Dedifferentiated amniotic fluid mesenchymal stem cell (primary cell): Measurements from ENCODE around the gene P4HB.

Source experiments
- DNase-seq: peaks from one replicate; pipeline ENCODE4 v3.0.0-alpha.2; 2016; ENCODE audit errors: extremely low spot score

Gene P4HB

DNA sequence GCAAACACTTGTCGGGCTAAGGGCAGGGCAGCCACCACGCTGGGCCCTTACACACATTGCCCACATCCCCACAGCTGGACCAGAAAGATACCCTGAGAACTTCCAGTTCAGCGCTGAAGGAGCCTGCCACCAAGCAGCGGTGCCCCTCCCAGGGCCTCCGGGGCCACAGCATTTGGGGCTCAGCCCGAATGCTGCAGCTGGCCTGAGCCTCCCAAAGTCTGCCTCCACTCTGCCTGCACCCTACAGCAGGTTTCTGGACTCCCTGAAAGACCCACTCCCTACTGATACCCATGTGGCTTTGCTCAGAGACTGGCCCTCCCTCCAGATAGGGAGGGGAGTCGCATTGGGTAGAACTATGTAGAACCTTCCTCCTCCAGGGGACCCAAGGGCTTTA, 28.8 kb downstream of the P4HB start:
- DNase-seq: no peak

DNA sequence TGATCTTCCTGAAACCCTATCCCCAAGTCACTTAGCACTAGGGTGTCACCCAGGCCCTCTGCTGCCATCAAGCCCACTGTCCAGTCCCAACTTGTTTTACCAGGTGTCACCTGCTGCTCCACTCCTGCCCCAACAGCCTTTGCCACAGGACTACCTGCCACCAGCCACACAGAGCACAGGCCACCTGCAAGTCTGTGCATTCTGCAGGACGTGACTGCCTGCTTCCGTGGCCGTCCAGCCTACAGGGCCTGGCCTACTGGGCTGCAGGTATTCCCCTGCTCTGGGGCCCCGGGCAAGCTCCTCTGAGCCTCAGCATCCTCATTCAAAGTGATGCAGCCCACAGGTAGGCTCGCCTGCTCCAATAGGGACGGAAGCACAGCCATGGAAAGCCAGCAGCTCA, 30.5 kb downstream of the P4HB start:
- no peak for DNase-seq

DNA sequence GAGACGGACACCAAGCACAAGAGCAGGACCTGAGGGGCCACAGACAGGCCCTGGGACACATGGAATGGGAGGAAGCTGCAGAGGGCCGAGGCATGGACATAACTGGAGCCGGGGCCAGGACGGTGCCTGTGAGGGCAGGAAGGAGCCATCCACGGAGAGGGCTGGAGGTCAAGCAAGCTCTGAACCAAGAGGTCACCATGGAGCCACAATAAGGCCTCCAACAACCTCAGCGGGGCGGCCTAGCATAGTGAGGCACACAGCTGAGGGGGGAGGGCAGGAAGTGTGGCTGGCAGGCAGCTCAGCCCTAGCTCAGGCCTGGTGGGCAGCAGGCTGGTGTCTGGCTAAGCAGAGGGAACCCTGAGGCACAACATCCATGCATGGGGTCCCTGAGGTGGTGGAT, 31.7 kb downstream of the P4HB start:
- no peak for DNase-seq

DNA sequence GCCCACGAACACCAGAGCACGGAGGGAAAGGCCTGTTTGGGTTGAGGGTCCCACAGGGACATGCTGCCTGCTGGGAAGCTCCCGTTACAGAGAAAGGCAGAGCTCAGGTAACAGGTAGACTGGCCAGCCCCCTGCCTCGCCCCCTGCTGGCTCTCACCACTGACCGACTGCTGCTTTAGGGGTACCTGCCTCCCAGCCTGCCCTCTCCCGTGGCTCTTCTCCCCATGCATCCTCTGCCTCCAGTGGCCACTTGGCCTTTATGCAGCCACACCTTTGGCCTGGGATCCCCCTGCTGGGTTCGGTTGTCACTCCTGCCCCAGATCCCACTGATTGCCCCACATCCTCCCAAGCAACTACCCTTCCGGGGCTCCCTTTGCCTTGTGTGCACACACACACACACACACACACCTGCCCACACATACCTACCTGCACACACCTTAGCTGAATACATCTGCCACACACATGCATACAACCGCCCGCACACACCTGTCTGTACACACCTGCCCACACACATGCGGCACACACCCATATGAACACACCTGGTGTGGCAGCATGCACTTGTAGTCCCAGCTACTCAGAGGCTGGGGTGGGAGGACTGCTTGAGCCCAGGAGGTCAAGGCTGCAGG, 34.4 kb downstream of the P4HB start:
- no peak for DNase-seq

DNA sequence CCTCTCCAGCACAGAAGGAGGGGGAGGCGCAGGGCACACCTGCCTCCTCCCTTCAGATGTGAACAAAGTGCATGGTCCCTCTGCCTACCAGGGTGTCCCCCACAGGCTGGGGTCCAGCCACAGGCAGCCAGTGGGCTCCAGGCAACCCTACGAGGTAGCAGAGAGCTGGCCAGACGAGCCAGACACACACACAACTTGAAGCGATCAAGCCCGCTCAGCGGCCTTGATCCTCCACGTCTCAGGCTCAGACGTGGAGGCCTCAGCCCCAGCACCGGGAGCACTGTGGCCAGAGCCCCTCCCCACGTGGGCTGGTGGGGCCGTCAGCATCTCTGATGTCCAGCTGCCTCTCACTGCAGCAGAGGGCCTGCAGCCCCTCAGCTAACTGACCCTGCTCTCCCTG, 35.7 kb downstream of the P4HB start:
- DNase-seq: no peak

DNA sequence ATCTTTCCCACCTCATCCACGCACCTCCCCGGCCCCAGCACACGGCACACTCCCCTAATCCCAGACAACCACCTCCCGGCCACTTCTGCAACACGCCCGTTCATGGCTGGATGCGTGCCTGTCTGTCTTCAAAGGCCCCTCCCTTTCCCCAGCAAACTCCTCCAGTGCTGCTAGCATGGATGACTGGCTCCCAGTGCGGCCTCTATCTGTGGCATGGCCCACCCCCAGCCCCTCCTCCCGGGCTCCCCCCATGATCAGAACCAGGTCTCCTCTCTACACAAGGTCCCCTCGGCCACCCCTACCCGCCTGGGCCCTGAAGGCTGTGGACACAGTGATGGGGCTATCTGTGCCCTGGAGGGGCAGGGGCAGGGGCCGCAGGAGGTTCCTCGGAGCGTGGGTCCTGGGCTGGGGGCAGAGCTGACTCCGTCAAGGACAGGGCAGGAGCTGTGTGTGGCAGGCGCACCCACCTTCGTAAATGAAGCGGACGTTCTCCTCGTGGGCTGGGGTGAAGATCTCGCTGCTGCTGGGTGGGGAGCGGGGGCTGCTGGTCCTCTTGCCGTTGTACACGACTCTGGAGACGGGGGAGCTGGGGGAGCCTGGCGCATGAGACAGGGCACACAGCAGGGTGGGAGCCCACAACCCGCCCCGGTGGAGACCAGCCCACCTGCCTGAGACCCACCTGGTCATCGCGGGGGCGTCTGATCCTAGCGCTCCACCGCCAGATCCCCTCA, 36.4 kb downstream of the P4HB start:
- no peak for DNase-seq

DNA sequence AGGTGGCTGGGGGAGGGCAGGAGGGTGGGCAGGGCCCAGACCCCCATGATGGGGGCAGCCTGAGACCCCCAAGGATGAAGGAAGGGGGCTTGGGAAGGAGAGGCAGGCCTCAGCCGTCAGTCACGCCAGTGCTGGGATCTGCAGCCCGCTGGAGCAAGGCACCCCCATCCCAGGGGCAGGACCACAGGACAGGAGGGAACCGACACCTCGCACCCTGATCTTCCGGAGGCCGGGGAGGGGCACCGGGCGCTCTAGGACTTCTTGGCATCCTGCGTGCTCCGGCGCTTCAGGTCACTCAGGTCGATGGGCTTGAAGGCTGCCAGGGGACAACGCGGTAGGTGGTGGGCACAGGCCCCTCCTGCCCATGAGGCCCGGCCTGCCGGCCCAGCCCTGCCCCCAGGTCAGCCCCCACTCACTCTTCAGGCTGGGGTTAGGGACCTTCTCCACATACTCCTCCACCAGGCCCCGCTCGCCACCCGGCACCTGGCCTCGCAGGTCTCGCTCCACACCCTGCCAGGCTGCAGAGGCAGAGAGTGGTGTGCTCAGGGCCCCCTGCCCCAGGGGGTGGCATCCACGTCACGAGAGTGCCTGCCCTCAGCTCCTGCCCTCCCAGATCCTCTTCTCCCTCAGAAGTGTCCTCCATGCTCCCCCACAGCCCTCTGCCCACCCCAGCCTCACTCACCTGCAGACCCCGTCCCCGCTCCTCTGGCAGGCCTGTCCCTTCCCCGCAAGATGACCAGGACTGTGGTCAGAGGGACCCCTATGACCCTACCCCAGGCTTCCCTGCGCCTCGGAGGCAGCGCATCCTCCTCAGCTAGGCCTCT, 37.1 kb downstream of the P4HB start:
- no peak for DNase-seq

DNA sequence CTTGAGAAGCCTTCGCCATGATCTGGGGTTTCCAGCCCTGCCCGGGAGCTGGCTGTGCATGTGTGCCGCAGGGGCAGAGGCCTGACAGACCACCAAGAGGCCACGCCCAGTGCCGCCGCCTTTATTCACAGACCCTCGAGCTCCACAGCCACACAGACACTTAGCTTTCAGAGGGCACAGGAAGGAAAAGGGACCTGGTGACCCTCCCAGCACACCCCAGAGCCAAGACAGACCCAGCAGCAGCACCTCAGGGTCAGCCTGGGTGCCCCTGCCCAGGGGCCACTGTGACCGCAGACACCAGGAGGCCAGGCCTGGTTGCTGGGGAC, 38.1 kb downstream of the P4HB start:
- DNase-seq: no peak

DNA sequence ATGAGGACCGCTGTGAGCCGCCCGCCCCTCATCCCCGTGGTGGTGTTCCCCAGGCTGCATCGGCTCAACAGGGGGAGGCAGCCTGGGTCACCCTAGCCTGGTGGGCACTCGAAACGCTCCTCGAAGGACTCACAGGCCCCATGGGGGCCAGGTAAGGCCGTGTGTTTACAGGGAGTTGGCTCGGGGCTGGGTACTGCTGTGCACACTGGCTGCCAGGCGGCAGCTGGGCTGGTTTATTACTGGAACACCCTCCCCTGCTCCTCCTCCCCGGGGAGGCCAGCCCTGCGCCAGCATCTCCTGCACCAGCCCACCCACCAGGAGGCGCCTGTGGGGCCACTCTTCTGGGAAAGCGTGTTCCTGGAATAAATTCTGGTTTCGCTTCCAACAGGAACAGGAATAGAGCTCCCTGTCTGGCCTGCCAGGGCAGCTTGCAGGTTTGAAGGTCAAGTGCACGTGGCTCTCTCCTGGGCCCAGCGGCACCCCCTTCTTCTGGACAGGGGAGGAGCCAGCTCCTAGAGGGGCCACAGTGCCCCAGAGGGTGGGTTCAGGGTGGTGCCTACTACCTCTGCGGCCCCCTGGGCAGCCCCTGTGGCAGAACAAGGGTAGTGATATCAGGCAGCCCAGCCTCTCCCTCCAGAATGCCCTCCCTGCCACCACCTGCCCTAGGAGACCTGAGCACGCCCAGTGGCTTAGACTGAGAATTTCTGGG, 38.6 kb downstream of the P4HB start:
- no peak for DNase-seq

DNA sequence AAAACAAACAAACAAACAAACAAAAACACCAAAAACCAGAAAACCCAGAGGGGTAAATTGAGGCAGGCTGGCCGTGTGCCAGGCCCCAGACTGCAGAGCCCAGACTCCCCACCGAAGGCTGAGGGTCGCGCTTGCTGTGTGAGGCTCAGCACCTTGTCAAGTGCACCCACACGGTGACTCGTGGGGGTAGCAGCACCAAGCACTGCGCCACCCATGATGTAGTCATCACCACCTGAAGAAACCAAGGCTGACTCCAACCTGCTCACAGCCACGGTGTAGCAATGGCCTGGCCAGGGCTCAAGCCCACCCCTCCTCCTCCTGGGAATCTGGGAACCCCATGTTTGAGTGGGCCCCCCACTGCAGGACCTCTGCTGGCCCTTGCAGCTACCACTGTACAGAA, 39.2 kb downstream of the P4HB start:
- DNase-seq: no peak

DNA sequence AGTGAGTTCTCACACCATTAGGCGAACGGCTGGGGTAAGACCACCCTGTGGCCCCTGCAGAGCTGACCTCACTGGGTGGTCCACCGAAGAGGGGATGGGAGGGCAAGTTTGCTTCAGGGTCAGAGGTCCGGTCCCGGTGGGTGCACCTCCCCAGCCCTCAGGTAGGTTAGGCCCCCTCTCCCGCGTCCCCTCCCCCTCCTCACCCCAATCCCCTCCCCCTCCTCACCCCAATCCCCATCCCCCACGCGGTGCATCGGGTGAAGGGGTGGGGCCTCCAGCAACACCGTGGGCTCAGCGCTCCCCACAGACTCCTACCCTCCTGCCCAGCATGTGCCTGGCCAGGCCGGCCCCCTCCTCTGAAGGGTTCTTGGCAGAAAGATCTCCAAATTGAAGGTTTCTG, 40.6 kb downstream of the P4HB start:
- DNase-seq: no peak

DNA sequence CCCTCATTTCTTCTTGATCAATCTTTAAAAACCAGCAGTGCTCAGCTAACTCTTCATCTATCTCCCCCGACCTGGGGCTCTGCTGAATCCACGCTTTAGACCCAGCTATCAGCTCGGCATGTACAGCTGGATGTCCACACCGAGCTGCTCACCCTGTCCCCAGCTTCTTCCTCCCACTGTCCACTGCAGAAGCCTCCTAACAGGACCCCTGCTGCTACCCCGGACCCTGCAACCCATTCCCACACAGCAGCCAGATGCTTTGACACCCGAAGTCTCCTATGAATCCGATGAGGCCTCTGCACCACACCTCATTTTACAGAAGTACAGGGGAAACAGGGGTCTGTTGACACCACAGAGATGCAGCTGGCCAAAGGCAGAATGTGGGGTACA, 42.6 kb downstream of the P4HB start:
- DNase-seq: no peak

DNA sequence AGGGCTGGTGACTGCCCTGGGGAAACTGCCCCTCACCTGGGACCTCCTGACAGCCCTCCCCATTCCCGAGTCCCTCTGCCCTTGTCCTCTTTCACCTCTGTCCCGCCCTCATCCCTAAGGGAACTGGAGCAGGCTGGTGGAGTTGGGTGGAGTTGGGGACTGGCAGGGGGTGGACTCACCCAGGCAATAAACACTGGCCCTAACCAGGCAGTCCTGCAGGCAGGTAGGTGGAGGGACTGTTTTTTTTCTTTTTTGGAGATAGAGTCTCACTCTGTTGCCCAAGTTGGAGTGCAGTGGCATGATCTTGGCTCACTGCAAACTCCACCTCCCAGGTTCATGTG, 44.7 kb downstream of the P4HB start:
- DNase-seq: no peak

DNA sequence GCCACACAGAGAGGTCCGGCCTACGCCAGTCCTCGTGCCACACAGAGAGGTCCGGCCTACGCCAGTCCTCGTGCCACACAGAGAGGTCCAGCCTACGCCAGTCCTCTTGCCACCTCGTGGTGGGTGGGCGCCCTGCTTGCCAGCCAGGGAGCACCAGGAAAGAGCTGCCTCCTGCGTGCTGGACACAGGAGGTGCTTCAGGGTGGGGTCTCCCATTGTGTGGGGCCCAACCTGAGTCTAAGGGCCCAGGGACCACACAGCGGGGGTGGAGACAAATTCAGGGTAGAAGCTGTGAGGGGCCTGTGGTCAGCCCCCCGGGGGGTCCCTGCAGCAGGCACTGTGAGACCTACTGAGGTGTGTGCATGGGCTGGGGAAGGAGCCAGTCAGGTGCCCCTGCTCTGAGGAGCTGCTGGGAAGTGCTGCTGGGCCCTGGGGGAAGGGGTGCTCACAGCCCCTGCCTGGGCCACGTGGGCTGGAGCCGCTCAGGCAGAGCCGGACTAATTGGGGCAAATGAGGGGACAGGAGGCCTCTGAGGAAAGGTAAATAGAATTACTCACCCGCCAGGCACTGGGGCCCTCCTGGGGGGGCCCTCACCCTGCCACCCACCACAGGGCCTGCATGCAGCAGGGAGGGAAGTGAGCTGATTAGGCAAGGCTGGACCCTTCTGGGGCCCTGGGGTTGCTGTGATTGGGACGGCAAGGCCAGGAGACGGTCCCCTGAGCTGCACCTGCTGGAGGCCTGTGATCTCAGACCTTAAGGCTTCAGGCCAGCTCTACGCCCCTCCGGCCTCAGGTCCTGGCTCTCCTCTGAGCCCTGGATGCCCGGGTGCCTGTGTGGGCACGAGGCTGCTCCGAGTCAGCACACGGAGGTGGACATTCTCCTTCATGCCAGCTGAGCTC, 45.3 kb downstream of the P4HB start:
- no peak for DNase-seq

DNA sequence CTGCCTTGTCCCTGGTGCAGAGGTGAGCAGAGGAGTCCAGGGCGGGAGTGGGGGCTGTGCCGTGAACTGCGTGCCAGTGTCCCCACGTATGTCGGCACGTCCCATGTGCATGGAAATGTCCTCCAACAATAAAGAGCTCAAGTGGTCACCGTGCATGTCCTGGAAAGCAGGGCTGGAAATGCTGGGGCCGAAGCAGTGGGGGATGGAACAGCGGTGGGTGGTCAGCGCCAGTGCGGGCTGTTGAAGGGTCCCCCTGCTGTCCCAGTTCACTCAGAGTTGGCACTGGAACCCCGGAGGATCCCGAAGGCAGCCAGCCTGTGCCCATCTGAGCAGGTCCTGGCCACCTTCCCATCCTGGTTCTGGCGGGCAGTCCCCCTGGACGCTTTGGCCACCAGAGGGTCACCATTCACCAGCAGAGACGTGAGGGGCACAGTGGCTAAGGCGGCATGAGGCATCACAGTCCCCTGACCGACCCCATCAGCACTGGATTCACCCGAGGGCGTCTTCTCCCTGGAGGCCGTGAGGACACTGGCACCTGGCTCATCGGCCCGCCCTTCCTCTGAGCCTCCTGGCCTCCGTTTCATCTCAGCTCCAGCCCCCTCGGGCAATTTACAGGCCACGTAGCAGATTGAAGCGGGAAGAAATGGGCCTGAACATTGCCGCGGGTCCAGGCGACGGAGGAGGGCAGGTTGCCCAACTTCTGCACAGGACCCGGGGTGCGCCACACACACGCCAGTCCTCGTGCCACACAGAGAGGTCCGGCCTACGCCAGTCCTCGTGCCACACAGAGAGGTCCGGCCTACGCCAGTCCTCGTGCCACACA, 46.3 kb downstream of the P4HB start:
- no peak for DNase-seq

DNA sequence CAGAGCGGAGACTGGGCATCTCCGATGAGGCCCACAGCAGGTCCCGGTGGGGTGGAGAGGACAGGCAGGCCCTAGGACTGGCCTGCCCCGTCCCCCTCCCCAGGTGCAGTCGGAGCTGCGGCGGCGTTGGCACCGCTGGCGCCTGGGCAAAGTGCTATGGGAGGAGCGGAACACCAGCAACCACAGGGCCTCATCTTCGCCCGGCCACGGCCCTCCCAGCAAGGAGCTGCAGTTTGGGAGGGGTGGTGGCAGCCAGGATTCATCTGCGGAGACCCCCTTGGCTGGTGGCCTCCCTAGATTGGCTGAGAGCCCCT, 47.0 kb downstream of the P4HB start:
- DNase-seq: no peak

DNA sequence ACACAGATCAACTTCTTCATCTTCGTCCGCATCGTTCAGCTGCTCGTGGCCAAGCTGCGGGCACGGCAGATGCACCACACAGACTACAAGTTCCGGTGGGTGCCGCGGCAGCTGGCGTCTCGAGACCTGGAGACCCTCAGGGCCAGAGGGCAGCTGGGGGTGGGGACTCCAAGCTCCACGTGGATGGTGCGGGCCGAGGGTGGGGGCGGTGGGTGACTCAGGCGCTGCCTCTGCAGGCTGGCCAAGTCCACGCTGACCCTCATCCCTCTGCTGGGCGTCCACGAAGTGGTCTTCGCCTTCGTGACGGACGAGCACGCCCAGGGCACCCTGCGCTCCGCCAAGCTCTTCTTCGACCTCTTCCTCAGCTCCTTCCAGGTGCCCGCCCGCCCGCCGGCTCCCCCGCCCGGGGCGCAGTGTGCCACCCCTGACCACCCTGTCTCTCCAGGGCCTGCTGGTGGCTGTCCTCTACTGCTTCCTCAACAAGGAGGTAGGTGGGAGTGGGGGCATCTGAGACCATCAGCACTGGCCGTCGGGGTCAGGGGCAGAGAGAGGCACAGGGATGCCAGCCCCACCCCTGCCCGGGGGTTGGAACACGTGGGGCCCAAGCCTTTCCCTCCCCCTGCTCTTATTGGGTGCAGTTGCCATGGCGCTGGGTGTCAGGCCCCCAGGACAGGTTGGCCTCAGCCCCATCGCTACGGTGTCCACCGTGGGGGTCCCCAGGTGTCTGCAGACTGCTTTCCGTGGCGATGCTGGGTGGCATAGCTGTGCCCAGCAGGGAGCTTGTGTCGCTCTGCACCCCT, 47.6 kb downstream of the P4HB start:
- no peak for DNase-seq

DNA sequence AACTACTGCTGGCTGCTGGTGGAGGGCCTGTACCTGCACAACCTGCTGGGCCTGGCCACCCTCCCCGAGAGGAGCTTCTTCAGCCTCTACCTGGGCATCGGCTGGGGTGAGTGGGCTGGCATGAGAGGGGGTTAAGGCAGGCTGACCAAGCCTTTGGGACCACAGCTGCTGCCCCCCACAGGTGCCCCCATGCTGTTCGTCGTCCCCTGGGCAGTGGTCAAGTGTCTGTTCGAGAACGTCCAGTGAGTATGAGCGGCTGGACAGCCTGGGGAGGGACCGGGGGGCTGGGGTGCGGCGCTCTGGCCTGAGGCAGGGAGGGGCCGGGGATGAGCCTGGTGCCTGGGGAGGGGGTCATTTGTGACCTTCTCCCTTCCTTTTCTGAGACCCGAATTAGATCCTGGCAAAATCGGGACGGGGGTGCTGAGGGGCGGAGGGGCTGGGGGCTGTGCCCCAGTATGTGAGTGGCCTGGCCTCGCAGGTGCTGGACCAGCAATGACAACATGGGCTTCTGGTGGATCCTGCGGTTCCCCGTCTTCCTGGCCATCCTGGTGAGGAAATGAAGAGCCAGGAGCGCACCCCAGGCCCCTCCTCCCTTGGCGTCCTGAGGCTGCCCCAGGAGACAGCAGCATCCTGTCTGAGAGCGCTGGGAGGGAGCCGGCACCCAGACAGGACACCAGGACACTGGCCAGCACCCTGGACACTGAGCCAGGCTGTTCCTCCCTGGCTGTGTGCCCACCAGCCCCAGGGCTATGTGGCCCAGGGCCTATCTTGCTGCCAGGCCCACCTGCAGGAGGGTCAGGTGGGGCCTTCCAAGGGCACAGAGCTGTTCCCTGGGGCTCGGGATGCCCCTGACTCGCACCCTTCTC, 48.4 kb downstream of the P4HB start:
- DNase-seq: no peak
